Thyroid gland (tissue), 4 donors: ENCODE measurements around the gene MORN1. TPM values are rescaled to one million over a fixed set of nuclear protein-coding genes. Genes with fewer than 3 reads are reported as not detected.

Experiments
- DNase-seq, 2 donors: peaks; one replicate each; pipeline ENCODE4 v3.0.0-alpha.2; 2019
- H3K27ac ChIP-seq, 3 donors: fragments of 200-600 bp; sonication (generic); 1 replicate in 2 of 3; 2 replicates in 1 of 3; pipeline ENCODE4 v1.5.1; 2016 to 2019; ENCODE audit warnings: mild to moderate bottlenecking in 1 of 3, moderate library complexity in 1 of 3
- H3K27me3 ChIP-seq: fragments of 200-600 bp; sonication (generic); one replicate; pipeline ENCODE4 v1.5.1; 2019
- H3K36me3 ChIP-seq, 2 donors: fragments of 200-600 bp; sonication (generic); one replicate each; pipeline ENCODE4 v1.5.1; 2016 to 2019
- H3K4me1 ChIP-seq, 2 donors: fragments of 200-600 bp; sonication (generic); one replicate each; pipeline ENCODE4 v1.5.1; 2017 to 2019
- H3K4me3 ChIP-seq, 3 donors: fragments of 200-600 bp; sonication (generic); replicated peaks in 1 of 3; 1 replicate in 2 of 3; 2 replicates in 1 of 3; pipeline ENCODE4 v1.5.1; 2016; ENCODE audit warnings: mild to moderate bottlenecking in 1 of 3
- H3K9me3 ChIP-seq: fragments of 200-600 bp; sonication (generic); one replicate; pipeline ENCODE4 v1.5.1; 2017
- POLR2A ChIP-seq, 2 donors: fragments of 450-650 bp; IDR thresholded peaks; one replicate each; pipeline ENCODE4 v1.6.1; 2017; ENCODE audit warnings: antibody characterized with exemption in 2 of 2, mild to moderate bottlenecking in 2 of 2, moderate library complexity in 1 of 2
- WGBS, 2 donors: methylation state at CpG; one replicate each; pipeline ENCODE4 v1.1.5; 2017; 5-methylcytosine and 5-hydroxymethylcytosine counted together
- intact Hi-C: fragments of 100-400 bp; cut with DNase I; formaldehyde crosslinking; loops from one replicate; pipeline ENCODE4 v1.15.1; 2023
- total RNA-seq, 4 donors: library from RNA; depleted of rRNA; stranded (reverse); fragments of >200 nt; gene quantifications; one replicate each; pipeline ENCODE4 v1.2.3, GENCODE V29; 2016
- TF ChIP-seq, protein P1 (sequence below), 6 experiments: fragments of 200-600 bp in 3 of 6; fragments of 450-650 bp in 3 of 6; sonication (generic) in 3 of 6; IDR thresholded peaks; one replicate each; pipeline ENCODE4 v1.5.1; 2016 to 2019; ENCODE audit warnings: antibody characterized with exemption in 6 of 6, mild to moderate bottlenecking in 2 of 6, inconsistent platforms in 1 of 6, moderate library complexity in 1 of 6

MORN1 gene
- total RNA-seq, 4 donors from 2014 or later: 23.3 to 45.3 (median 33.8) TPM

DNA sequence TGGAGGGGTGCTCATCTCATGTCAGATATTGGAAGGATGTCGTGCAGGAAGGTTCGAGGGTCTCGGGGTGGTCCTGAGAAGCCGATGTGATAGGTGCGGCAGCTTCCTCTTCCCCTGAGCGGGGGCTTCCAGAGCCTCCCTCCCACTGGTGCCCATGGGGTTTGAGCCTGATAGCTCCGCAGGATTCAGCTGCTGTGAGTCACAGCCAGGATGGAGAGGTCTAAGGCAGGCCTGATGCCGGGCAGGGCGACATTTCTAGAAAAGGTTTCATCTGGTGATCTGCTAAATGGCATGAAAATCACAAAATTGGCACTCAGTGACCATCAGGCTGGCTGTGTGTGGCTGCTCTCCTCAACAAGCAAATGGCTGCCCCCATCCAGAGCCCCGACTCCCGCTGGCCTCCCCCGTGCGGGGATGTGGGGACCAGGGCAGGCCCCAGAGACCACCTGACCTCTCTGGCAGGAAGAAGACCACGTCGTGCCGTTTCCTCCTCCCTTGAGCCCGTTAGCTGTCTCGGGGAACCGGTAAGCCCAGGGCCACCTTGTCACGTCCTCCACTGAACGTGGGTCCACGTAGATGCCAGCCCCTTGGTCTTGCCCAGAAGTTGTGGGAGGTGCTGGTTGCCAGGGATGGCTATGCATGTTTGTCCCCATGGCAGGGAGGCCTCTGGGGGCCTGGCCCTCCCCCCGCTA lies 97.2 kb downstream of the MORN1 start:
- 78 to 82% methylated on average over 17 to 19 of the region's 23 CpGs for WGBS, 2 donors
- H3K4me1 ChIP-seq: peaks cover 41 to 69% of the 10 kb centered on the region in 2 donors
- H3K36me3 ChIP-seq: no peaks in the 10 kb centered on the region
- no peaks in the 10 kb centered on the region for H3K27me3 ChIP-seq
- TF ChIP-seq, protein P1, sequence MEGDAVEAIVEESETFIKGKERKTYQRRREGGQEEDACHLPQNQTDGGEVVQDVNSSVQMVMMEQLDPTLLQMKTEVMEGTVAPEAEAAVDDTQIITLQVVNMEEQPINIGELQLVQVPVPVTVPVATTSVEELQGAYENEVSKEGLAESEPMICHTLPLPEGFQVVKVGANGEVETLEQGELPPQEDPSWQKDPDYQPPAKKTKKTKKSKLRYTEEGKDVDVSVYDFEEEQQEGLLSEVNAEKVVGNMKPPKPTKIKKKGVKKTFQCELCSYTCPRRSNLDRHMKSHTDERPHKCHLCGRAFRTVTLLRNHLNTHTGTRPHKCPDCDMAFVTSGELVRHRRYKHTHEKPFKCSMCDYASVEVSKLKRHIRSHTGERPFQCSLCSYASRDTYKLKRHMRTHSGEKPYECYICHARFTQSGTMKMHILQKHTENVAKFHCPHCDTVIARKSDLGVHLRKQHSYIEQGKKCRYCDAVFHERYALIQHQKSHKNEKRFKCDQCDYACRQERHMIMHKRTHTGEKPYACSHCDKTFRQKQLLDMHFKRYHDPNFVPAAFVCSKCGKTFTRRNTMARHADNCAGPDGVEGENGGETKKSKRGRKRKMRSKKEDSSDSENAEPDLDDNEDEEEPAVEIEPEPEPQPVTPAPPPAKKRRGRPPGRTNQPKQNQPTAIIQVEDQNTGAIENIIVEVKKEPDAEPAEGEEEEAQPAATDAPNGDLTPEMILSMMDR (IDR thresholded peaks at IDR 0.05): no peak
- no peak for TF ChIP-seq POLR2A (IDR thresholded peaks at IDR 0.05)
- intact Hi-C loops: no loop called here
- no peaks in the 10 kb centered on the region for H3K9me3 ChIP-seq
- DNase-seq: no peak
- peak overlapping the region in 1 of 3 donors; percentile 36 for H3K27ac ChIP-seq
- H3K4me3 ChIP-seq: no peak overlapping the region

DNA sequence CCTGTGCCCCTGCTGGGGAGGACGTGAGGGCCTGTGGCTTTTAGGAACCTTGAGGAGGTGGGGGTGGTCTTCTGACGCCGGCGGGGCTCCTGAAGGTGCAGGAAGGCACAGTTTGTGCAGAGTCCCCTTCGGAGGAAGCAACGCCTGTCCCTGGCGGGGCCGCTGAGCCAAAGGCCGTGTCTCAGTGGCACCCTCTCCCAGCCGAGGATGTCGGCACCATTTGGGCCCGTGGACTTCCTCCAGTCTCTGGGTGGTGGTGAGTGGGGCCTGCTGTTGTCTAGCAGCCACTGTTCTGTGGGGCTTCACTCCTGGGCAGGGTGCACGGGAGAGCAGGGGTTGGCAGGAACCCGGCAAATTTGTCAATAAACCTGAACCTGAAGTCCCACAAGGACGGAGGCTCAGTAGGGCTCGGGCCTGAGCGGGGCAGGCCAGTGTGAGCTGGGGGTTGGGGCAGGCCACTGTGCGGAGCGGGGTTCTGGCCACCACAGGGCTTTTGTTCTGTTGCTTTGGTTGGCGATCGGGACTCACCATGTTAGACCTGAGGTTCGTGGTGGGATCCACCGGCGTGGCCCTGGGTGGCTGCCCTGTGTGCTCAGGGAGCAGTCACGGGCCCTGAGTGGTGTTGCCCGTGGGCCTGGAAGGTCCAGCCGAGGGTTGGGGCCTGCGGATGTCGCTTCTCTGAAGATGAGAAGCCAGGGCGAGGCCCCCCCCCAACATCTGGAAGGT lies 98.5 kb downstream of the MORN1 start:
- H3K36me3 ChIP-seq: no peaks in the 10 kb centered on the region
- intact Hi-C loops: no loop called here
- no peak for TF ChIP-seq POLR2A (IDR thresholded peaks at IDR 0.05)
- TF ChIP-seq, protein P1 (IDR thresholded peaks at IDR 0.05): no peak
- H3K9me3 ChIP-seq: no peaks in the 10 kb centered on the region
- DNase-seq: no peak
- peaks cover 40 to 71% of the 10 kb centered on the region in 2 donors for H3K4me1 ChIP-seq
- WGBS, 2 donors: 91 to 92% methylated on average over 16 to 18 of the region's 30 CpGs
- no peak overlapping the region for H3K4me3 ChIP-seq
- H3K27me3 ChIP-seq: no peaks in the 10 kb centered on the region
- H3K27ac ChIP-seq: no peak overlapping the region

DNA sequence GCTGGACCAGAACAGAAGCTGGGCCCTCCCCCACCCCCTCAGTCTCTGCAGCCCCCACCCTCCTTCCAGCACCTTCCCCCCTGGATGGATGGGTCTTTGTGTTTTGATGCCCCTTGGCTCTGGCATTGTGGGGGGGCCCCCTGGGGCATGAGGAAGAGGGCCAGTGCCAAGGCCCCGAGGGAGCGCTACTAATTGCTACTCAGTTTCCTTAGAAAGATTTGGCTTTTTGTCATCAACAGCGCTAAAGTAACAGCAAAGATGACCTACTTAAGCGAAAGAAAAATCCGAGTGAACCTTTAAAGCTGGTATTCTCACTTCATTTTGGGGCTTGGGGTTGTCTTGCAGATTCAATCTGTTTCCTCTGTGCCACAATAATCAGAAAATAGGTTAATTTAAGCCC lies 99.8 kb downstream of the MORN1 start:
- intact Hi-C loops: no loop called here
- H3K4me1 ChIP-seq: peaks cover 42 to 76% of the 10 kb centered on the region in 2 donors
- no peaks in the 10 kb centered on the region for H3K27me3 ChIP-seq
- H3K36me3 ChIP-seq: no peaks in the 10 kb centered on the region
- peak overlapping the region in 2 of 3 donors; percentile 72 to 79 for H3K27ac ChIP-seq
- H3K9me3 ChIP-seq: no peaks in the 10 kb centered on the region
- WGBS, 2 donors: 61 to 67% methylated on average over 5 of the region's 5 CpGs
- TF ChIP-seq POLR2A (IDR thresholded peaks at IDR 0.05): no peak
- TF ChIP-seq, protein P1 (IDR thresholded peaks at IDR 0.05): no peak
- no peak overlapping the region for H3K4me3 ChIP-seq
- DNase-seq: no peak

DNA sequence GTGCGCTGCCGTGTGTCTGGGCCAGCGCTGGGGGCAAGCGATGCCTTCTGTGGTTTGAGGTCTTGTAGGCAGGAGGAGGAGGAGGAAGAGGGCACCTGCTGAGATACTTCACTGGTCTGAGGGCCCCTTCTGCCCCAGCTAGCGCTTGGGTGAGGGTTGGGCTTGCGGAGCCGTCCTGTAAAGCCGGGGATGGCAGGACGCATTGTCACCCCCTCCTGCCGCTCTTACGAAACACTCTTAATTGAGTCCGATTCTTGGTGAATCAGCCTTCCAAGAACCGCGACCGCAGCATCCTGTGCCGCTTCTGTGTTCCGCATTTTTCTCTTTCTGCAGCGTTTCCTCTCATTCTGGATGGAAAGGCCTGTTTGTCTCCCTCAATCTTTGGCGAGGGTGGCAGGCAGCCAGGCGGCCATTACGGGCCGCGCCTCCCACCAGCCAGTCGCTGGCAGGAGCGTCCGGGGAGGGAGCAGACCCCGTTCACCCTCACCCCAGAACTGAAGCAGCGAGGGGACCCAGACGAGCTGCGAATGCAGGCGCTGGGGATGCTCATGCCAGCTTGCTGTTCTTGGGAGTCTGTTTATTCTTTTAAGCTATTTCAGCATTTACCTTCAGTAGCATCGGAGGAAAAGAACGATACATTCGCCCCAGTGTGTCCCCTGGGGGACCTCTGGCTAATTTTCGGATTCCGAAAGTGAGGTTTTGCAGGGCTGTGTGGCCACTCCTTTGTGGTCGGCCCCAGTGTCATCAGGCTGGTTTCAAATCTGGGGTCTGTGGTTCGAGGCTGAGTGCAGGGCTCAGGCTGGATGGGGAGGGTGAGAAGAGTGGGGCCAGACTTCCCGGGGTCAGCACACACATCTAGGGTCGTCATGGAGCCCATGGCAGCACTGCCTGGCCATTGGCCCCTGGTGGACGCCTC lies 100.5 kb downstream of the MORN1 start:
- Histone ChIP-seq H3K9me3 (no peaks in the 10 kb centered on the region), H3K27ac (peak overlapping the region; percentile 15 to 79 (median 72)), H3K27me3 (no peaks in the 10 kb centered on the region), H3K4me3 (no peak overlapping the region), H3K36me3 (no peaks in the 10 kb centered on the region), H3K4me1 (peaks cover 43 to 82% of the 10 kb centered on the region in 2 donors)
- TF ChIP-seq, protein P1 (IDR thresholded peaks at IDR 0.05): no peak
- TF ChIP-seq POLR2A (IDR thresholded peaks at IDR 0.05): no peak
- 52 to 76% methylated on average over 34 to 40 of the region's 41 CpGs for WGBS, 2 donors
- intact Hi-C loops: no loop called here
- peak; percentile 49 to 57 for DNase-seq
